ENCODE data around the gene NACAD.

Gene NACAD, protein sequence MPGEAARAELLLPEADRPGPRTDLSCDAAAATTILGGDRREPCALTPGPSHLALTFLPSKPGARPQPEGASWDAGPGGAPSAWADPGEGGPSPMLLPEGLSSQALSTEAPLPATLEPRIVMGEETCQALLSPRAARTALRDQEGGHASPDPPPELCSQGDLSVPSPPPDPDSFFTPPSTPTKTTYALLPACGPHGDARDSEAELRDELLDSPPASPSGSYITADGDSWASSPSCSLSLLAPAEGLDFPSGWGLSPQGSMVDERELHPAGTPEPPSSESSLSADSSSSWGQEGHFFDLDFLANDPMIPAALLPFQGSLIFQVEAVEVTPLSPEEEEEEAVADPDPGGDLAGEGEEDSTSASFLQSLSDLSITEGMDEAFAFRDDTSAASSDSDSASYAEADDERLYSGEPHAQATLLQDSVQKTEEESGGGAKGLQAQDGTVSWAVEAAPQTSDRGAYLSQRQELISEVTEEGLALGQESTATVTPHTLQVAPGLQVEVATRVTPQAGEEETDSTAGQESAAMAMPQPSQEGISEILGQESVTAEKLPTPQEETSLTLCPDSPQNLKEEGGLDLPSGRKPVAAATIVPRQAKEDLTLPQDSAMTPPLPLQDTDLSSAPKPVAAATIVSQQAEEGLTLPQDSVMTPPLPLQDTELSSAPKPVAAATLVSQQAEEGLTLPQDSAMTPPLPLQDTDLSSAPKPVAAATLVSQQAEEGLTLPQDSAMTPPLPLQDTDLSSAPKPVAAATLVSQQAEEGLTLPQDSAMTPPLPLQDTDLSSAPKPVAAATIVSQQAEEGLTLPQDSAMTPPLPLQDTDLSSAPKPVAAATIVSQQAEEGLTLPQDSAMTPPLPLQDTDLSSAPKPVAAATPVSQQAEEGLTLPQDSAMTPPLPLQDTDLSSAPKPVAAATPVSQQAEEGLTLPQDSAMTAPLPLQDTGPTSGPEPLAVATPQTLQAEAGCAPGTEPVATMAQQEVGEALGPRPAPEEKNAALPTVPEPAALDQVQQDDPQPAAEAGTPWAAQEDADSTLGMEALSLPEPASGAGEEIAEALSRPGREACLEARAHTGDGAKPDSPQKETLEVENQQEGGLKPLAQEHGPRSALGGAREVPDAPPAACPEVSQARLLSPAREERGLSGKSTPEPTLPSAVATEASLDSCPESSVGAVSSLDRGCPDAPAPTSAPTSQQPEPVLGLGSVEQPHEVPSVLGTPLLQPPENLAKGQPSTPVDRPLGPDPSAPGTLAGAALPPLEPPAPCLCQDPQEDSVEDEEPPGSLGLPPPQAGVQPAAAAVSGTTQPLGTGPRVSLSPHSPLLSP (N-terminal part only)

DNA sequence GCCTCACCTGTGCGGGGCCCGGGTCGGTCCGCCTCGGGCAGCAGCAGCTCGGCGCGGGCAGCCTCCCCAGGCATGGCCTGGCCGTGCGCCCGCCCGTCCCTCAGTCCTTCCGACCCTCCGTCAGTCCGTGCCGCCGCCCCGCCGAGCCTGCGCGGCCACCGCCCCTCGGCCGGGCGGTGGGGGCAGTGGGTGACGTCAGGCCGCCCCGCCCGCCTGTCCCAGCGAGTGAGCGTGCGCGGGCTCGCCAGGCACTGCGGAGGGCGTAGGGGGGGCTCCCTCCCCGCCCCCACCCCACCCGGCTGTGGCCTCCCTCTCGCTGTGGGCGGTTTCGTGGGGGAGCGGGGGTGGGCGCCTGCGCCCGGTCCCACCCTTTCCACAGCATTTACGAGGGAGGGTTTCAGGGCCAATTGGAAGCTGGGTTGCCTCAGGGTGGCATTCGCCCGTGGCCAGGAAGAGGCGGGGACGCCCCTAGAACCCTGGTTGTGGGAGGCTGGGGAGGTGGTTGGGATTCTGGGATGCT lies at the start of gene NACAD:
NACAD (minus strand) TSS at position 149 of the 520 bp plus-strand sequence; CDS start at position 74, 75 bp downstream.
- no peak for DNase-seq

DNA sequence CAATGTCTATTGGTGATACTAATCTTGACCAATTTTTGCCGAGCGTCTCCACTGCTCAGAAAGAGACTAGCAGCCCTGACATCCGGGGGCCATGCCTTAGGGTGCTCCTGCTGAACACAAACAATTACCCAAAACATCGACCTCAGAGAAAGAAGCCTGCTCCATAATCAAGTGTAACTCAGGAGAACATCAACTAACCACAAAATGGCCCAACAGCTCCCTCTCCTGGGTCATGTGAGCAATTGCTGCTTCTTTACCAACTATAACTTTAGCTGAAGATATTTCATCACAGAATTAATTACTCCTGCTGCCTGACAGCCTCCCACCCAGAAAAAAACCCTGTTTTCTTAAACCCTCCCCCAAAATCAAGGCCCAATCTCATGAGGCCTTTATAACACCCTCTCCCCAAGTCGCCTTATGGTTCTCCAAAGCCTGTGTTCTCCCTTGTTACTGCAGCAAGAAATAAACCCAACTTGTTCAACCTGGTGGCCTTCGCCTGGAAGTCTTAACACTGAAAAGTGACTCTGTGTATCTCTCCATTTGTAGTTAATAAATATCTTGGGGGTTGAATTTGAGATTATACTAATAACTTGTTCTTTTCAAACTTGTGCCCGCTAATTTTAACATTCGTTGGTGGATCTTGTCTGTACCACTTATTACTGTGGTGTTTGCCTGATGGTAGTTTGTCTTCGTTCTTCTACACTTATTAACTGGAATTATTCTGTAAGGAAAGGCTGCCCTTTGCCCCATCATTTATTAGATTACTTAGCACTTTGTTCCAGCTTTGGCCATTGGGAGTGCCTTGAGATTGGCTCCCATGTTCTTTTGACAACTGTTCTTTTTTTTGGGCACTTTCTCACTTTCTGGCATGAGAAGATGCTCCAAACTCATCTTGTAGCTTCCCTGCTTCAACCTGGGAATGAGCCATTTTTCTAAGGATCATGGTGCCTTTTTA lies 47.6 kb upstream of the NACAD start:
- DNase-seq = peak in 1 of 2 experiments; percentile 71

DNA sequence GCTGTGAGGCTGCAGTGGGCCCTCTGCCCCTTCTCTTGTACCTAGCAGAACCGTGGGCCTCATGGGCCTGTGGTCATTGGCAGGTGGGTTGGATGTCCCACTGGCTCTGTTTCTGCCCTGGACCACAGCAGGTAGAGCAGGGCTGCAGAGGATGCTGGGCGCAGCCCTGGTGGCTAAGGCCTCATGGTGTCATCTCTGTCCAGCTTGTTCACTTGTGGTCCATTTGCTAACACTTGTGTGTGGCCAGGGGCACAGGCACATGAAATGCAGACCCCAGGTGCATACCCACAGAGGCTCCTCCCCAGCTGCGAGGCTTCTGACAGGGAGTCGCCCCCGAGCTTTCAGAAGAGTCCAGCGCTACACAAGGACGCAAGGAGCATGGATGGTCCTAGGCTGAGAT lies 45.1 kb upstream of the NACAD start:
- no peak for DNase-seq

DNA sequence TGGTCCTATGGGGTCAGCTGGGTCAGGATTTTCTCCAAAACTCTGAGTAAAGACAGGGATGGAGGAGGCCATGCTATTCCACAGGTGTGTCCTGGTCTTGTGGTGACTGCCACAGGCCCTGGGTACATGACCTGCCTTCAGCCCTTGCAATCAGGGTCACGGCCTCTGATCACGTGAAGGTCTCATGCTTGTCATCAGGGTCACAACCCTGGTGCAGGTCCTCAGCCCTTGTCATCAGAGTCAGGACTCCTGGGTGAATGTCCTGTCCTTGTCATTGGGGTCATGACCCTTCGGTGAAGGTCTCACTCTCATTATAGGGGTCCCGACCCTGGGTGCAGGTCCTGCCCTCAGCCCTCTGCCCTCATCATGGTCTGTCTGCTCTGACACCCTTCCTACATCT lies 44.6 kb upstream of the NACAD start:
- no peak for DNase-seq

DNA sequence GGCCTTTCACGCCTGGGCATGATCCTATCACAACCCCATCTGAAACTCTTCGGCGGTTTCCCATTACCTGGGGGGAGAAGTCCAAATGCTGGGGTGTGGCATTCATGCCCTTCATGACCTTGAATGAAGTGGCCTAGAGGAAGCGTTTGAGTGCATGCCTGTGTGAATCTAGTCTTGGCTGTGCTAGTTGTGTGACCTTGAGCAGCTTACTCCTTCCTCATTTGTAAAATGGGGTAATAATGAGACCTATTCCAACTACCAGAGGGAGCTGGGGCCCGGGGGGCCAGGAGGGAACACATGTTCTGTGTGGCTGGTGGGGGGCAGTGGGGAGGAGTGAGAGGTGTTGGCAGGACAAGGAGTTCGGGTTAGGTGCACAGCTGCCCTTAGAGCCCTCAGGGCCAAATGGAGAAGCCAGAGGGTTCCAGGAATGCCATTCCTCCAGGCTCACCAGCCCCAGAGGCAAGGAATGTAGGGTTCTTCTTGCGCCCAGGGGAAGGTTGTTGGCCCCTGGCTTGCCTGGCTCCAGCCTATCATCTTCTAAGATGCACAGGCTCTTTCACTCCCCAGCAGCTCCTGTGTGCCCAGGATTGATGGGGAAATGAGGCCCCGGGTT lies 44.0 kb upstream of the NACAD start:
- no peak for DNase-seq

DNA sequence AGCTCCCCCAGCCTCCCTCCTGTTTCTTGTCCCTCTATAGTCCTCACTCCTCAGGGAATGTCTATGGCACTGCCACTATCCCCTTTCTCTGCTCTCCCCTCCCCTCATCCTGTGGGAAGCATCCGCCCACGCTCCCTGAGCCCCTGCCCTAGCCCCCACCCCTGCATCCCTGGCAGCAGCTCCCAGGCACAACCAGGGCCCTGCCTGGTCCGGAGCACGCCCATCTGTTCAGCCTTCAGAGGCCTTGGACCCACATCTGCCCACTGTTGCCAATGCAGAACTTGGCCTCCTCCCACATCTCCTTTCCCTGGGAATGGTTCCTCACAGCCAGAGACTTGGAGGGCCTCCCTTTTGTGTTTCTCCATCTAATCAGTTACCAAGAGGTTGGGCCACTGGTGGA lies 43.1 kb upstream of the NACAD start:
- no peak for DNase-seq

DNA sequence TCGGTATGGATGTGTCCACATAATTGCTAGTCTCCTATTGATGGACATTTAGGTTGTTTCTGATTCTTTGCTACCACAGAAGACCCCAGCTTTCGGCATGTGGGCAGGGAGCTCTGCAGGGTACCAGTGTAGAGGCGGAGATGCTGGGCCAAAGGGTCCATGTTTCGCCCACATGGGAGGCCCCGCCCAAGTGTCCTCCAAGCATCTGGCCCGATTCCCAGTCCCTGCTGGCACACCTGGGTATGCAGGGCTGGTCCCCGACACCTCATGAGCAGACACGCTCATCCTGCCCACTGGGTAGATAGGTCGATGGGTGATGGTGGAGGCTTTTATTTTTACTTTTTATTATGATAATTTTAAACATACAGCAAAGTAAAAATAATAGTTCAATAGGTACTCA lies 42.1 kb upstream of the NACAD start:
- DNase-seq = no peak

DNA sequence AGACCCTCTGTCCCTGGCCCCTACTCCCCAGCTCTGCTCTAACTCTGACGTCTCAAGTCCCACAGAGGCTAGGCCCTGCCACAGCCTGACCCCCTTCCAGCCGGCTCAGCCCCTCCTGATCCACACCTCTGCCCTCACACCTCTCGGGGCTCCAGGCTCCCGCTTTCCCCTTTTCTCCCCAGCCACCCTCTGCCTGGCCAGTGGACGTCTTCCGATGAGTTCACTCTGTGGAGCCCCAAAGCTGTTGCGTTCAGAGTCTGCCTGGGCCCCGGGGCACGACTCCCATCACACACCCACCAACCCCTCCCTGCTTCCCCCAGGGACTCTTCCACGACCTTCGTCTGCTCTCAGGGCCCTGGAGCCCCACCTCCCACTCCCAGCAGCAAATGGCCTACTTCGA lies 41.1 kb upstream of the NACAD start:
- DNase-seq = no peak

DNA sequence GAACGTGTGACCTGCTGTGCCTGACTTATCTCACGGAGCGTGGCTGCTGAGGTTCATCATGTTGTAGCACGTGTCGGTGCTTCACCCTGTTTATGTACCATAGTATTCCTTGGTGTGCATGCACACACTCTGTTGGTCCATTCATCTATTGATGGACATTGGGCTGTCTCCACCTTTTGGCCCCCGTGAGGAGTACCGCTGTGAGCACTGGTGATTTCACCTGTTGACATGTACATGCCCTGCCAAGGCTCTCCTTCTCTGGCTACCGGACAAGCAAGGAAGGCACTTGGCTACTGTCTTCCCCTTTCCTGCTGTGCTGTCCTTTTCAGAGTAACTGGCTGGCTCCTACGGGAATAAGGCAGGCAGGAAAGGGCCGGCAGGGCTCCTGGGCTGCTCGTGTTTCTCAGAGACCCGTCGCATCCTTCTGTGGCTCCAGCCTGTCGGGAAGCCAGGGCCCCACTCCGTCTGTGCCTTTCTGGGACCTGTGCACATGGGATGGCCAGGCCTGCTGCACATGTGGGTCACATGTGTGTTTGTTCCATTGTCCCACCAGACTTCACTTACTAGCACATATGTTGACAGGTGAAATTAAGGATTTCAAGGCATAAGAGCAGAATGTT lies 40.5 kb upstream of the NACAD start:
- DNase-seq = no peak

DNA sequence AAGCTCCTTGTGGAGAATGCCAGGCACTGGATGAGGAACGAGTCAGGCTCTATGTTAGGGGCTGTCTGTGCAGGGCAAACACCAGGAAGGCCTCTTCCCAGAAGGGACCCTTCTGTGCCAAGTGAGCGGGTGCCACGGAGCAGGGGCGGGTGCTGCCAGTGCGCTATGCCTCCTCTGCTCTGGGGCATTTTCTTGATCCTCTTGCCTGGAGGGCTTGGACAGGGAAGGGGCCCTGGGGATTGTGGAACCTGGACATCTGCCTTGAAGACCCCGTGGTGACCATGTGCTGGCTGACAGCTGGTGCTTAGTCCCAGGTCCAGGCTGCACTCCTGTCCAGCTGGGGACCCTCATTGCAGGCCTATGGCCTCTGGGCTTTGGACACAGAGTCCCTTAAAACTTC lies 38.2 kb upstream of the NACAD start:
- no peak for DNase-seq

DNA sequence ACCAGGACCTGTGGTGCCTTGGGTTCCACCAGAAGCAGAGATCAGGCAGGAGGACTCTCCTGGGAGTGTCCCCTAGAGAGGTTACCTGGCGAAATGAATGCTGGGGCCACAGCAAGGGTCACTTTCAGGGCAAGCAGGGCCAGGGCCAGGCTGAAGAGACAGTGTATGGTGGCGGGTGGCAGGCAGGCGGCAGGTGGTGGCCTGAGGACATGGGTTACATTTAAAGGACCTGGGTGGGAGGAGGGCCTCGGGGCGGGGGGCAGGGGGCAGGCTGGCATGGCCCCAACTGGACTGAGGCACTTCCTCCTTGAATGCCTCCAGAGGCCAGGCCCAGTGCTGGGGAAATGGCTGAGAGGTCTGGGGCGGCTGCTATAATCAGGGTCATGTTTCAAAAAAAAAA lies 37.4 kb upstream of the NACAD start:
- no peak for DNase-seq

DNA sequence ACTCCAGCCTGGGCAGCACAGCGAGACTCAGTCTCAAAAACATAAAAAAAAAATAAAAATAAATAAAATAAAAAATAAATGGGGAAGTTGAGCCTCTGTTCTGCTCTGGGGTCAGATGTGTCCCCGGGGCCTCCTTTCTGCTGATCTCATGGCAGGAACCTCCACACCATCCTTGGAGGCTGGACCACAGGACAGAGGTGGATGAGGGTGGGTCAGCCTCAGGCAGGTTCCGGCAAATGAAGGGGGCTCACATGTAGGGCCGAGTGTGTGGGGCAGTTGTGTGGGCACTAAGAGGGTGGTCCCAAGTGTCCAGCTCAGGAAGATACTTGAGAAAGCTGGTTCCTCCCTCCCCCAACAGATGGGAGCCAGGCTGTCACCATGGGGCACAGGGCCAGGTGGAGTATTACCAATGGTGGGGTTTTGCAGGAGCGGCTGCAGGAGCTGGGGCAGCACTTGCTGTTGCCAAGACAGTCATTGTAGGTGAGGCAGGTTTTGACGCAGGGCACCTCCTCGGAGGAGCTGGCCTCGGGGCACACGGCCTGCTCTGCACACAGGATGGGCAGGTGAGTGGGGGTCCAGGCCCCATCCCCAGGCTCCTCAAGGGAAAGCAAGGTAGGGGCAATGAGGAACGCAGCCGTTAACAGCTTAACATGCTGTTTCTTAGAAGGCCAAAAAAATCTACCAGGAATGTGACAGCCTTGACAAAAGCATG lies 36.6 kb upstream of the NACAD start:
- DNase-seq = no peak

DNA sequence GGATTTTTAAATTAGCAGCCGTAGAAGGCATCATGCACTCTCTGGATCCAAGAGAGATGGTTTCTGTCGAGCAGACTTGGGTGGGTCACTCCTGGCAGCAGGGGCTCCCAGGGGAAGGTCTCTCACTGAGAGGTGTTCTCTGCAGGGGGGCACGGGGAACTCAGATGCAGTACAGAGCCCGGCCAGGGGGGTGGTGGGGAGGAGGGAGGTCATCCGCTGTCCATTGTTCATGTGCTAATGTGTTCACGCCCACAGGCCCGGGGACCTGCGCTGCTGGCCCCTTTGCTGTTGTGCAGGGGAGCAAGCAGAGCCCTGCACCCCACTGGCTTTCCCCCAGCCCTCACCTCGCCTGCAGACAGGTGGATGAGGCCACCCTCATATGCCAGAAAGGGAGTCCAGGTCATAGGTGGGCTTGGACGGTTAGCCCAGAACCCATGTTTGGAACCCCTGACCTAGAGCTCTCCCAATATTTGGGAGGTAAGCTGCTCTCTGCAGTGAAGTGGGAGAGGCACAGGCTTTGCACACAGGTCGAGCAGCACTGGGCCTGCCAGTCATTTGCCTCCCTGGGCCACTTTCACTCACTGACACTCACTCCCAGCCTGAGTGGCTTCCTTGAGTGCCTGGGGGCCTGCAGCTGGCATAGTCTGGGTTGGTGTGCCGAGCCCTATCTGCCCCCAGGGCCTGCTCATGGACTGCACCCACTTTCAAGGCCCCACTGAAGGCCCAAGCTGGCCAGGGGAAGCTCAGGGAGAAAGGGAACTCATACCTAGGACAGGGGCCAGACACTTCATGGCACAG lies 35.3 kb upstream of the NACAD start:
- no peak for DNase-seq

DNA sequence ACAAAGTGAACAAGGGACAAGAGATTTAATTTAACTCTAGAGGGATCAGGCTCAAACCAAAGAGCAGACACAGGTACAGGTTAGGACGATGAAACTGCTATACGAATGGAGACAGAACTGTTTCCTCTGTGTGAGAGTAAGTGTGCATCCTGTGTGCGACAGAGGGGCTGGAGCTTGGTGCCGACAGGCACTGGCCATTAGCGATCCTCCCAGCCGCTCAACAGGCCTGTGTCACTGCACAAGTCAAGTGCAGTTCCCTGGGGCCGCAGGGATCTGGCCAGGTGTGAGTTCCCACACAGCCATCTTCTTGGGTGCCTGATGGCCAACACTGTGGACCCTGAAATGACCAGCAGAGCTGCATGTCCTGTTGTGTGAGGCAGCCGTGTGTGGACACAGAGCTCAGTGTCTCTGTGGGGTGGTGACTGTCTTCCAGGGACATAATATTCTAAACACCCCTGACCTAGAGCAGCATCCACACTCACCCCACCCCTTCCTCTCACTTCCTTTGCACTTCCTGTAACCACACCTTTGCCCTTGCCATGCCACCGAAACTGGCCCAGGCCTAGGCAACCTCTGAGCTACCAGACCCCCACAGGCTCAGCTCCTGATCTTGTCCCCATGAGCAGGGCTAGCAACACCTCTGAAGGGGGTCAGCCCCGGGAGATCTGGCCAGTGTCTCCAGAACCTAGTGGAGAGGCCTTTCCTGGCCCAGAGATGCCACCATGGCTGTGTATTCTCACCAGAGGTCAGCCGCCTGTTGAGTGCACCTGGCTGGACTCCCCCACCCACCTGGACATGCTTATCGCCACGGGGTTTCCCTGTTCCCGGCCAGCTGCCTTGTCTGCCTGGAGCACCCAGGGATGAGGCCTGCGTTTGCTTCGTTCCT lies 34.4 kb upstream of the NACAD start:
- no peak for DNase-seq

DNA sequence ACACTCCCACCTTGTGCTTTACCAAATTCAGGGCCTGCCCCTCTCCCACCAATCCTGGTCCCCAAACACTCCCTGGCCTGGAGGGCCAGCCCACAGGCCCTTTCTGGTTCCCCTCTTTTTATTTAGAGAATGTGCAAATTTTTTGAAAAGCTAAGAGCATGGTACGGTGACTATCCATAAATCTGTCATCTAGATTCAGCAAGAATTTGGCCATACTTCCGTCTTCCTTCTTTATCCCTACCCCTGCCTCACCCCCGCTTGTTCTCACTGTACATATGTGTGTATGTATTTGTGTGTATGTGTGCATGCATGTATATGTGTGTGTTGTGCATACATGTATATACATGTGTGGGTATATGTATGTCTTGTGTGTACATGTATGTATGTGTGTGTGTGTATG lies 30.8 kb upstream of the NACAD start:
- no peak for DNase-seq

DNA sequence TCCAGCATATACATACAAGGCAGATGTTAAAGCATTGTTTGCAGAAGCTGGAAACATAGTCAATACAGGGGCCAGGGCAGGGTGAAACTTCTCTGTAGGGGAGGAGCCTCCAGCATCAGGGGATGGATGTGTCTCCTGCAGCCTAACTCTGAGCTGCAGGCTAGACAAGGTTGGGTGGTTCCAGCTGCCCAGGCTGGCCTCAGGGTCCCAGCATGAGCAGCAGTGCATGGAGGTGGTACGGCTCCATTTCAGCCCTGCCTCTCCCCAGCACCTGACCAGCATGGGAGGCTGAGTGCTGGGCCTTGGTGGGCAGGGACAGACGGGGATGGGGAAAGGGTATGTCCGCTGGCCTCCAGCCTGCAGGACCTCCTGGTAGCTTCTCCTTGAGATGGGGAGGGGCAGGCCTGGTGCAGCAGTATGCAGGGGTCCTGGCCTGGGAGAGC lies 30.1 kb upstream of the NACAD start:
- DNase-seq = no peak

DNA sequence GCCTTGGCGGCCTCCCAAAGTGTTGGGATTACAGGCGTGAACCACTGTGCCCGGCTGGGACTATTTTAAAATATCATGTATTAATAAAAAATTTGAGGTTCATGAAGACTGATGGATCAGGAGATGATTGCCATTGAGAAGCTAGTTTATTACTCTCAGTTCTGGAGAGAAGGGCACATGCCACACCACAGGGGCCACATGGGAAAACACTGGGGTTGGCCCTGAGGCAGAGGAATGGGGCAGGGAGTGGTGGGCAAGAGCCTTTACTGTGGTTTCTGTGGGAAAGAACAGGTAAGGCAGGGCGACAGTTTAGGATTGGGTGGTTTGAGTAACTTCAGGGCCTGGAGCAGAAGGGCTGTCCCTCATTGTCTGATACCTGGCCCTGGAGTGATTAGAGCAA lies 29.5 kb upstream of the NACAD start:
- DNase-seq = no peak

DNA sequence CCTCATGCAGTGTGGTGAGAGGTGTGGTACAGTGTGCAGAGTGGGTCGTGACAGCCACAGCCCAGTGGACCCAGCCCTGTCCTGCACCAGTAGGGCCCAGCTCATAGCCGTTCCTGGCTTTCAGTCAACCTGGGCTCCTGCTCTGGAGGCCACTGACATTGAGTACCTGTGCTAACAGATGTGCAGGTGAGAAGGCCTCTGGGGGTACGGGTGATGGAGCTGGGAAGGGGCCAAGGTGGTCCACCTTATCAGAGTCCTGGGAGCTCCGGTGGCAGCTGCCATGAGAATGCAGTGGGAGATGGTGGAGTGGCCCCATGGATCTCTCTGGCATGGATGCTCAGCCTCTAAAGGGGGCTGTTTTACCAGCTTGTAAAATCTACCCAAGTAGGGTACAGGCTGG lies 28.8 kb upstream of the NACAD start:
- no peak for DNase-seq
